ENCODE results near the gene GPC6. TPM values are rescaled to one million over a fixed set of nuclear protein-coding genes. Genes with fewer than 3 reads are reported as not detected.

Gene GPC6
- polyA plus RNA-seq, 3 donors, result 54.9 to 59.5 (median 55.3) TPM

- DNase-seq, result no peak
Observed at GRCh38 chr13:94033830-94034642, 807.4 kb downstream of the GPC6 start.

- no peak for DNase-seq
Observed at GRCh38 chr13:94050039-94050438, 823.4 kb downstream of the GPC6 start.

- DNase-seq, result no peak
Observed at GRCh38 chr13:94050686-94051085, 824.1 kb downstream of the GPC6 start.

- DNase-seq, result peak; percentile 61
Observed at GRCh38 chr13:94053986-94054593, 827.5 kb downstream of the GPC6 start.

- no peak for DNase-seq
Observed at GRCh38 chr13:94056362-94056990, 829.9 kb downstream of the GPC6 start.

GRCh38 chr13:94057618-94058186 lies 831.1 kb downstream of the GPC6 start:
- DNase-seq, result no peak

- no peak for DNase-seq
Observed at GRCh38 chr13:94058821-94059360, 832.3 kb downstream of the GPC6 start.

- no peak for DNase-seq
Observed at GRCh38 chr13:94061301-94061700, 834.7 kb downstream of the GPC6 start.

GRCh38 chr13:94063096-94063495 lies 836.5 kb downstream of the GPC6 start:
- no peak for DNase-seq

- DNase-seq, result no peak
Observed at GRCh38 chr13:94063848-94064247, 837.2 kb downstream of the GPC6 start.

- no peak for DNase-seq
Observed at GRCh38 chr13:94065741-94066140, 839.1 kb downstream of the GPC6 start.

- no peak for DNase-seq
Observed at GRCh38 chr13:94073007-94073744, 846.6 kb downstream of the GPC6 start.

- no peak for DNase-seq
Observed at GRCh38 chr13:94079876-94080275, 853.3 kb downstream of the GPC6 start.

GRCh38 chr13:94080527-94080926 lies 853.9 kb downstream of the GPC6 start:
- no peak for DNase-seq

- DNase-seq, result no peak
Observed at GRCh38 chr13:94087100-94087499, 860.5 kb downstream of the GPC6 start.

- DNase-seq, result no peak
Observed at GRCh38 chr13:94088742-94089141, 862.1 kb downstream of the GPC6 start.

GRCh38 chr13:94090773-94091480 lies 864.3 kb downstream of the GPC6 start:
- DNase-seq, result no peak

- DNase-seq, result no peak
Observed at GRCh38 chr13:94093652-94094315, 867.2 kb downstream of the GPC6 start.

- no peak for DNase-seq
Observed at GRCh38 chr13:94109715-94110374, 883.2 kb downstream of the GPC6 start.

GRCh38 chr13:94112227-94112626 lies 885.6 kb downstream of the GPC6 start:
- no peak for DNase-seq

Data from renal pelvis (tissue), 4 donors.